GM19455 (cell line): Measurements from ENCODE around the gene TMEM145.
"Not testable (repeated sequence)": the region's sequence is repeated elsewhere in the genome, so short reads cannot be mapped to it uniquely, and the experiment has no call there.

Source experiments
- ATAC-seq: cut with Tn5 transposase; IDR thresholded peaks from one replicate; pipeline ENCODE4 v1.9.1; 2021; ENCODE audit not compliant: unreplicated experiment

The TMEM145 gene

DNA sequence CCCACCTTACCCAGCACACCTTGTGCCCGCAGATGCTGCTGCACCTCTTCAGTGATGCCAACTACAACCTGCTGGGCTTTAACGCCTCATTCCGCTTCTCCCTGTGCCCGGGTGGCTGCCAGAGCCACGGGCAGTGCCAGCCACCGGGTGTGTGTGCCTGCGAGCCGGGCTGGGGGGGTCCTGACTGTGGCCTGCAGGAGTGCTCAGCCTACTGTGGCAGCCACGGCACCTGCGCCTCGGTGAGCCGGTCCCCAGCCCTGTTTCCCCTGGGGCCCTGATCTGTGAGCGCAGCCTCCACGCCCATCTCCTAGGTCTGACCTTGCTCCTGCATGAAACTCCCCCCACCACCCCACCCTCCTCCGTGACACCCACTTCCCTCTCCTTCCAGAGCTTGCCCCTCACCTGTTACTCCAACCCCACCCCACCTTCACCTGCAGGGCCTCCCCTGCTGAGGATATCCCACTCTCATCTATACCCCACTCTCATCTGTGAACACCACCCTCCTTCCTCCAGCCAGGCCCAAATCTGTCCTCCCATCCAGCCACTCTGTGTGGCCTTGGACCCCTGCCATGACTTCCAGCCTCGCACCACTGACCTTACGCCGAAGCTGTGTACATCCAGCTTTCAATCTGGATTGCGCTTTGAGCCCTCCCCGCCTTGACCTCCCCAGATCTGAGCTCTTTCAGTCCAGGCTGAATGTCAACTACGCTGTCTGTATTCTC, 21.0 kb downstream of the TMEM145 start:
- no peak for ATAC-seq

DNA sequence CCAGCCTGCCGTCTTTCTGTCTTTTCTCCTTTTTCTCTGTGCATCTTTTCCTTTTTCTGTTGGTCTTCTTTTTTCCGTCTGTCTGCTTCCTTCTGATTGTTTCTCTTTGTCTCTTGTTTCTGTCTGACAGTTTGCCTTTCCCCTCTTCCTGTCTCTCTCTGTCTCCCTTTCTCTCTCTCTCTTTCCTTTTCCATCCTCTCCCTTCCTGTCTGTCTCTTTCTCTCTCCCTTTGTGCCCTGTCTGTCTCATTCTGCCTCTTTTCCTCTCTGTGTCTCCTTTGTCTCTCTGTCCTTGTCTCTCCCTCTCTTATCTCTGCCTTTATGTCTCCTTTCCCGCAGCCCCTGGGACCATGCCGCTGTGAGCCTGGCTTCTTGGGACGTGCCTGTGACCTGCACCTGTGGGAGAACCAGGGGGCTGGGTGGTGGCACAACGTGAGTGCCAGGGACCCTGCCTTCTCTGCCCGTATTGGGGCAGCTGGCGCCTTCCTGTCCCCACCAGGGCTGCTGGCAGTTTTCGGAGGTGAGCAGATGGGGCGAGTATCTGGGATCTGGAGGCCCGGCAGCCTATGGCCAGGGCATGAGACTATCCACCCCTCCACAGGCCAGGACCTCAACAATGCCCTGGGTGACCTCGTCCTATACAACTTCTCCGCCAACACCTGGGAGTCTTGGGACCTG, 21.7 kb downstream of the TMEM145 start:
- no peak for ATAC-seq

DNA sequence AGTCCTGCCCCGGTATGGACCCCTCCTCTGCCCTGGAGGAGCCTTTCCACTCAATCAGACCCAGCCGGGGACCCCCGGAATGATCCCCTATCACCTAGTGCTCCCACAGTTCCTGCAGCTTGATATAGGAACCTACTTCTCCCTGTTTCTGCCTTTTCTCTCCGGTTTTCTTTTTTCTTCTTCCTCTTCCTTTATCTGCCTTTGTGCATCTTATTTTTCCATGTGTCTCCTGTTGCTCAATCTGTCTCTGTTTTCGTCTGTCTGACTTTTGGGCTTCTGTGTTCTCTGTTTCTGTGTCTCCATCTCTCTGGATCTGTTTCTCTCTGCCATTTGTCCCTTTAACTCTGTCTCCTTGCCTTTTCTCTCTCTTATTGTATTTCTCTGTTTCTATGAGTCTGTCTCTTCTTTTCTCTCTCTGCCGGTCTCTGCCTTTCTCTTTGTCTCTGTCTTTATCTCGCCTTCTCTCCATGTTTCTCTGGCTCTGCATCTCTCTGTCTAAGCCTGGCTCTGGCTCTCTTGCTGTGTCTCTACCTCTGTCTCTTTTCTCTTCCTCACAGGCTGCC, 22.3 kb downstream of the TMEM145 start:
- no peak for ATAC-seq

DNA sequence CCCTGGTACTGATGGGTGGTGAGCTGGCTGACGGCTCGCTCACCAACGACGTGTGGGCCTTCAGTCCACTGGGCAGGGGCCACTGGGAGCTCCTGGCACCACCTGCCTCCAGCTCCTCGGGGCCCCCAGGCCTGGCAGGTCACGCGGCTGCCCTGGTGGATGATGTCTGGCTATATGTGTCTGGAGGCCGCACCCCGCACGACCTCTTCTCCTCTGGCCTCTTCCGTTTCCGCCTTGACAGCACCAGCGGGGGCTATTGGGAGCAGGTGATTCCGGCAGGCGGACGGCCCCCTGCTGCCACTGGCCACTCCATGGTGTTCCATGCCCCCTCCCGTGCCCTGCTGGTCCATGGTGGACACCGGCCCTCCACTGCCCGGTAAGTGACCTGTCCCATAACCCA, 22.9 kb downstream of the TMEM145 start:
- ATAC-seq: no peak

DNA sequence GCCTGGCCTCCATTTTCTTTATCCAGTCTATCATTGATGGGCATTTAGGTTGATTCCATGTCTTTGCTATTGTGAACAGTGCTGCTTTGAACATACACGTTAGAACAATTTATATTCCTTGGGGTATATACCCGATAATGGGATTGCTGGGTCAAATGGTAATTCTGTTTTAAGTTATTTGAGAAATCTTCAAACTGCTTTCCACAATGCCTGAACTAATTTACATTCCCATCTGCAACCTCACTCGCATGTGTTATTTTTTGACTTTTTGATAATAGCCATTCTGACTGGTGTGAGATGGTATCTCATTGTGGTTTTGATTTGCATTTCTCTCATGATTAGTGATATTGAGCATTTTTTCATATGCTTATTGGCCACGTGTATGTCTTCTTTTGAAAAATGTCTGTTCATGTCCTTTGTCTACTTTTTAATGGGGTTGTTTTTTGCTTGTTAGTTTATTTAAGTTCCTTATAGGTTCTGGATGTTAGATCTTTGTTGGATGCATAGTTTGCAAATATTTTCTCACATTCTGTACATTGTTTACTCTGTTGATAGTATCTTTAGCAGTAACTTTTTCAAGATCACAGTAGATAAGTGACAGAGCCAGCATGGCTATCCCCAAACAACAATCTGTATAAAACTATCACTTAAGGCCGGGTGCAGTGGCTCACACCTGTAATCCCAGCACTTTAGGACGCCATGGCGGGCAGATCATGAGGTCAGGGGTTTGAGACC, 26.2 kb downstream of the TMEM145 start:
- ATAC-seq: not testable (repeated sequence)

DNA sequence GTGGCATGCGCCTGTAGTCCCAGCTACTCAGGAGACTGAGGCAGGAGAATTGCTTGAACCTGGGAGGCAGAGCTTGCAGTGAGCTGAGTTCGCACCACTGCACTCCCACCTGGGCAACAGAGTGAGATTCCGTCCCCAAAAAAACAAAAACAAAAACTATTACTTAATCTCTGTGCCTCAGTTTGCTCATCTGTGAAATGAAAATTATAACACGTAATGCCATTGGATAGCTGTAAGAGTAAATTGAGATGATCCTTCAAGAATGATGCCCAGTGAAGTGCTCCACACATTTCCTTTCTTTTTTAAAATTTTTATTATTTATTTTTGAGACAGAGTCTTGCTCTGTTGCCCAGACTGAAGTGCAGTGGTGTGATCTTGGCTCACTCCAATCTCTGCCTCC, 26.8 kb downstream of the TMEM145 start:
- ATAC-seq: not testable (repeated sequence)

DNA sequence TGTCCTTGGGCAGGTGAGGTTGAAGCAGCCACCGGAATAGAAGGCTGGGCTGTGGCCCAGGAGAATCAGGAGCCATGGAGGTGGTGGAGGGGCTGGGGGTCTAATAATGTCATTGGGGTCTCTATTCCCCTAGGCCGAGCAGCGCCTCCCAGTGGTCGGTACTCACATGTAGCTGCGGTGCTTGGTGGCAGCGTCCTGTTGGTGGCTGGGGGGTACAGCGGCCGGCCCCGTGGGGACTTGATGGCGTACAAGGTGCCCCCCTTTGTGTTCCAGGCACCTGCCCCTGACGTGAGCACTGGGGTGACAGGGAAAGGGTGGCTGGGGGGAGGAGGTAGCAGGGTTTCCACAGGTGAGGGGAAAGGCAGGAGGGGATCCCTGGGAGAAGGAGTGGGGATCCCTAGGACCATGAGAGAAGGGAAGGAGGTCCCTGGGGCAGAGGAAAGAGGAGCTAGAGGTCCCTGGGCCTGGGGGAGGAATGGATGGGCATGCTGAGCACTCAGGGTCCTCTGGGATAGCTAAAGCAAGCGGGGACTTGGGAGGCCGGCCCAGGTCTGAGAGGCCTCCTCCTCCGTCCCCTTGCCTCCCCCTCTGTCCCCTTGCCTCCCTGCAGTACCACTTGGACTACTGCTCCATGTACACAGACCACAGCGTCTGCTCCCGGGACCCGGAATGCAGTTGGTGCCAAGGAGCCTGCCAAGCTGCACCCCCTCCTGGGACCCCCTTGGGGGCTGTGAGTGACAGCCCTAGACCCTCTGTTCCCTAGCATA, 30.4 kb downstream of the TMEM145 start:
- ATAC-seq: no peak

DNA sequence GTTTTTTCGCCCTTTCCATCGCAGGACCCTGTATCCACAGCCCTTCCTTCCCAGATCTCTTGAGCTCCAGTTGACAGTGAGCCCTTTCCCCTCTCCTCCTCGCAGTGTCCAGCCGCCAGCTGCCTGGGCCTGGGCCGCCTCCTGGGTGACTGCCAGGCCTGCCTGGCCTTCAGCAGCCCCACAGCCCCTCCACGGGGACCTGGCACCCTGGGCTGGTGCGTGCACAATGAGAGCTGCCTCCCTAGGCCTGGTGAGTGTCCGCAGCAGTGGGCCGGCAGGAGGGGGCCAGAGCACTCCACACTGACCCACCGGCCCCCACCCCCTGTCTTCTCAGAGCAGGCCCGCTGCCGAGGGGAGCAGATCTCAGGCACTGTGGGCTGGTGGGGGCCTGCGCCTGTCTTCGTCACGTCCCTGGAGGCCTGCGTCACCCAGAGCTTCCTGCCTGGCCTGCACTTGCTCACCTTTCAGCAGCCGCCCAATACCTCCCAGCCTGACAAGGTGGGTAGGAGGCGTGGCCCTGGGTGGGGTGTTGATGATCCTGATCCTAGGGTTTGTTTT, 31.3 kb downstream of the TMEM145 start:
- ATAC-seq: no peak

DNA sequence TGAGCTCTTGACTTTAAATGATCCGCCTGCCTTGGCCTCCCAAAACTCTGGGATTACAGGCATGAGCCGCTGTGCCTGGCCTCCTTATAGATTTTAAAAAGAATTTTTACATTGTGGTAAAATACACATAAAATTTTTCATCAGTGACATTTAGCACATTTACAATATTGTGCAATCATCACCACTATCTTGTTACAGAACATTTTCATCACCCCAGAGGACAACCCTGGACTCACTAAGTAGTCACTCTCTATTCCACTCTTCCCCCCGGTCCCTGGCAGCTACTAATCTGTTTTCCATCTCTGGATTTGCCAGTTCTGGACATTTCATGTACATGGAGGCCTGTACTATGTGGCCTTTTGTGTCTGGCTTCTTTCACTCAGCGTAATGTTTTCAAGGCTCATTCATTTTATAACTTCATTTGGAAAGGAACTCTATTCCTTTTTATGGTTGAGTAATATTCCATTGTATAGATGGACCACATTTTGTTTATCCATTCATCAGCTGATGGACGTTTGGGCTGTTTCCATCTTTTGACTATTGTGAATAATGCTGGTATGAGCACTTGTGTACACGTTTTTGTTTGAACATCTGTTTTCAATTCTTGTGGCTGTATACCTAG, 32.2 kb downstream of the TMEM145 start:
- ATAC-seq: no peak

DNA sequence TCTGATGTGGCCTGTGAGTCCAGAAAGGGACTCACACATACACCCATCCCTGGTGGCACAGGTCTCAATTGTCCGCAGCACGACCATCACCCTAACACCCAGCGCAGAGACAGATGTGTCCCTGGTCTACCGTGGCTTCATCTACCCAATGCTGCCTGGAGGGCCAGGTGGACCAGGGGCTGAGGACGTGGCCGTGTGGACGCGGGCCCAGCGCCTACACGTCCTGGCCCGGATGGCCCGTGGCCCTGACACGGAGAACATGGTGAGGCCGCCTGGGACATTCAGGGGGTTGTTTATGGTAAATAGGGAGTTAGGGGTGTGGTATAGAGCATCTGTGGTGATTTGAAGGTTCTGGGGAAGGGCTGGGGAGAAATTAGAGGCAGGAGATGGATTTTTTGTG, 35.1 kb downstream of the TMEM145 start:
- no peak for ATAC-seq

DNA sequence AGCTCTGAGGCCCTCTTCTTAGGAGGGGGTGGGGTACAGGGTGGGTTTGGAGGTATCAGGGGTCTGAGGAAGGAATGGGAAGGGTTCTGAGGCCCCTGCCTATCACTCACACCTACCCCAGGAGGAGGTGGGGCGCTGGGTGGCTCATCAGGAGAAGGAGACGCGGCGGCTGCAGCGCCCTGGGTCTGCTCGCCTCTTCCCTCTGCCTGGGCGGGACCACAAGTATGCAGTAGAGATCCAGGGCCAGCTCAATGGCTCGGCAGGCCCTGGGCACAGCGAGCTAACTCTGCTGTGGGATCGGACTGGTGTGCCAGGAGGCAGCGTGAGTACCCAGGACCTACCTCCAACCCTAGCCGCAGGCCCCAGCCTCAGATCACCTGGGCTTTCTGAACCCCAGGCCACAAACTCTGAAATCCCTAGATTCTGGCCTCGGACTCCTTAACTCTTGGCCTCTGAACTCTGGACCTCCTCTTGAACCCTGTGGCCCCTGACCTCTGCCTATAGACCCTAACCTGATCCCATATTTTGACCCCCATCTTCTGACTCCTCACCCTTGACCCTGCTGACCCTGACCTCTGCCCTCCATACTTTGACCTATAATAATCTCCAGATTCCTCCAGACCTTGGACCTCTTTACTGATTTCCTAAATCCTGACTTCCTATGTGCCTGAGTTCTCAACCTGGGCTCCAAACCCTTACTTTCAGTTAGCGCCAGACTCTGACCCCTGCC, 36.4 kb downstream of the TMEM145 start:
- ATAC-seq: no peak

DNA sequence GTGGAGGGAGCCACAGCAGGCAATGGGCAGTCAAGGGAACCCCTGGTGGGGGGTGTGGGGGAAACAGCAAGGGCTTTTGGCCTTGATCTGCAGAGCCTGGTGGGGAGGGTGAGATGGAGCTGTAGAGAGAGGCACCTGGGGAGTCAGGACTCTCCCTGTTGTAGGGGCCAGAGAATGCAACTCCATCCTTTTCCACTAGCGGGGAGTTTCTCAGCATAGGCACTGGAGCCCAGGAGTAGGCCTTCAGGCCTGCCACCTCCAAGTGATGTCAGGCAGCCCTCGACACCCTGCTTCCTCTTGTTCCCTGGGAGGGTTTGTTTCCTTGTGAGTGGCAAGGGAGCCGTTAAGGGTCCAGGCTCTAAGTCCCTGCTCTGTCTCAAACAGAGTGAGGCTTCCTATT, 37.3 kb downstream of the TMEM145 start:
- ATAC-seq: no peak

DNA sequence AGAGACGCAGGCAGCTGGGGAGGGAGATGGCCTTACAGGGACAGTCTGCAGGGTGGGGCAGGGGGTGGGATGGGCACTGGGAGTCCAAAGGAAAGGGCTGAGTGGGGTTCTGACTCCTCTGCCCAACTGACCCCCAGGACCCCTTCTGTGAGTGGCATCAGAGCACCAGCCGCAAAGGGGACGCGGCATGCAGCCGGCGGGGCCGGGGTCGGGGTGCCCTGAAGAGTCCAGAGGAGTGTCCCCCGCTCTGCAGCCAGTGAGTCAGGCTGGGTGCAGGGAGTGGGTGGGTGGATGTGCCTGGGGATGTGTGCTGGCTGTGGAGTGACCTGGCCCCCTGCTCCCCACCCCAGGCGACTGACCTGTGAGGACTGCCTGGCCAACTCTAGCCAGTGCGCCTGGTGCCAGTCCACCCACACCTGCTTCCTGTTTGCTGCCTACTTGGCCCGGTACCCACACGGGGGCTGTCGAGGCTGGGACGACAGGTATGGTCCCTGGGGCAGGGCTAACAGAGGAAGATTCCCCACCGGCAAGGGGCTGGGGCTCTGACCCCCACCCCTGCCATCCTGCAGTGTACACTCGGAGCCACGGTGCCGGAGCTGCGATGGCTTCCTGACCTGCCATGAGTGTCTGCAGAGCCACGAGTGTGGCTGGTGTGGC, 38.1 kb downstream of the TMEM145 start:
- no peak for ATAC-seq

DNA sequence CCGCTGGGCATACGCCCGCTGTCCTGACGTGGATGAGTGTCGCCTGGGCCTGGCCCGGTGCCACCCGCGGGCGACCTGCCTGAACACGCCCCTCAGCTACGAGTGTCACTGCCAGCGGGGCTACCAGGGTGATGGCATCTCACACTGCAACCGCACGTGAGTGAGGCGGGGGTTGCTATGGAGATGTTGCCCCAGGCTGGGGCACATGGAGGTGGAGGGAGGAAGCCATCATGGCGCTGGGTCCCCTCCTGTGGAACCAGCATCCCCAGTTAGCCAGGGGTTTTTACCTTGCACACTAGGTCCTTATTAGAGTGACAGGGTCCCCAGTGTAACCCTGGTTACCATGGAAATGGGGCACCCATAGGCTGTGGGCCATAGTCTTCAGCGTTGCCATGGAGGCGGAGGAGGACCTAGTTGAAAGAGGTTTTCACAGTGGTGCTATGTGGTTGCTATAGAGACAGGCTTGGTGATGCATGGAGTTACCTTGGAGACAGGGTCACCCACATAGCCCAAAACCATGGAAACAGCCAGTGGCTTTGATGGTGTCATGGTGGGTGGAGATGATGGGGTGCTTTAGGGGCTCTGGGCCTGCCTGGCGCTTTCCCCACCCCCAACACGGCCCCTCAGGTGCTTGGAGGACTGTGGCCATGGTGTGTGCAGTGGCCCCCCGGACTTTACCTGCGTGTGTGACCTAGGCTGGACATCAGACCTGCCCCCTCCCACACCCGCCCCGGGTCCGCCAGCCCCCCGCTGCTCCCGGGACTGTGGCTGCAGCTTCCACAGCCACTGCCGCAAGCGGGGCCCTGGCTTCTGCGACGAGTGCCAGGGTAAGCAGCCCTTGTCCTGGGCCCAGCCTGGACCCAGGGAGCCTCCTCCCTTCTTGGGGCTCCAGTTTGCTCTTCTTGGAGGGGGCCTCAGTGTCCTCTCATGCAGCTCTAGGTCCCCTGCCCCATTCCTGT, 39.5 kb downstream of the TMEM145 start:
- no peak for ATAC-seq

DNA sequence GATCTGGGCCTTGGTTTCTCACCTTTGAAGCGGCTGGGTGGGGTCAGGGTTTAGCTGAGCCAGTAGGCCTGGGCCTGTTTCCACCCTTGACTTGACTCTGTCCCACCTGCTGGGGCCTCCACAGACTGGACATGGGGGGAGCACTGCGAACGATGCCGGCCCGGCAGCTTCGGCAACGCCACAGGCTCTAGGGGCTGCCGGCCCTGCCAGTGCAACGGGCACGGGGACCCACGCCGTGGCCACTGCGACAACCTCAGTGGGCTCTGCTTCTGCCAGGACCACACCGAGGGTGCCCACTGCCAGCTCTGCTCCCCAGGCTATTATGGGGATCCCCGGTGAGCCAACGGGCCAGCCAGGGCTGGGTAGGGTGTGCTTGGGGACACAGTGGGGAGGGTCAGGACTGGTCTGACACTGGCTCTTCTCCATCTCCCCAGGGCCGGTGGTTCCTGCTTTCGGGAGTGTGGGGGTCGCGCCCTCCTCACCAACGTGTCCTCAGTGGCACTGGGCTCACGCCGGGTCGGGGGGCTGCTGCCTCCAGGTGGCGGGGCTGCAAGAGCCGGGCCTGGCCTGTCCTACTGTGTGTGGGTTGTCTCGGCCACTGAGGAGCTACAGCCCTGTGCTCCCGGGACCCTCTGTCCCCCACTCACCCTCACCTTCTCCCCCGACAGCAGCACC, 40.4 kb downstream of the TMEM145 start:
- no peak for ATAC-seq

DNA sequence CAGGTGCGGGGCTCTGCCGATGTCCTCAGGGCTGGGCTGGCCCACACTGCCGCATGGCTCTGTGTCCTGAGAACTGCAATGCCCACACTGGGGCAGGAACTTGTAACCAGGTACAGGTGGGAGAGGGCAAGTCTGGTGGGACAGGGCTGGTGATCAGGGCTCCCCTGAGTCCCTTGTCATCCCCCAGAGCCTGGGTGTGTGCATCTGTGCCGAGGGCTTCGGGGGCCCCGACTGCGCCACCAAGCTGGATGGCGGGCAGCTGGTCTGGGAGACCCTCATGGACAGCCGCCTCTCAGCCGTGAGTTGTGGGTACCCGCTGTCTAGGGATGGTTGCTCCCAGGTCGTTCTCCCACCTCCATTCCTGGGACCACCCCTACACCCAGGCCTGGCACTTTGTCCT, 42.8 kb downstream of the TMEM145 start:
- no peak for ATAC-seq

DNA sequence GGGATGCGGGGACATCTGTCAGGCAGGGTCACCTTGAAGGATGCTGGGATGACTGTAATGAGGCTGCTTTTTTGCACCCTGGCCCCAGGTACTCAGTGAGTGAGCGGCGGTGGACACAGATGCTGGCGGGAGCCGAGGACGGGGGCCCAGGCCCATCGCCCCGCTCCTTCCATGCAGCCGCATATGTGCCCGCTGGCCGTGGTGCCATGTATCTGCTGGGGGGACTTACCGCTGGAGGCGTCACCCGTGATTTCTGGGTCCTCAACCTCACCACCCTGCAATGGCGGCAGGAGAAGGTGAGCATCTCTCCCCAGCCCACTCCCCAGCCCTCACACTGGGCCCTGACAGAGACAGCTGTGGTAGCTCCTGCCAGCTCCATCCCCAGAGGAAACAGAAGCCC, 43.6 kb downstream of the TMEM145 start:
- ATAC-seq: no peak
